Colon (tissue), 2 donors: ENCODE results near the gene MYBPHL.

Experiments
- FAIRE-seq: peaks from 2 replicates; lab custom pipeline; 2012; peaks lifted over from hg19 to GRCh38; lab: Jason Lieb, UNC
- donor health status: control.
- donor health status: control.

Gene MYBPHL

GRCh38 chr1:109263597-109264378 is 43.0 kb downstream of the MYBPHL start:
- no peak for FAIRE-seq

DNA sequence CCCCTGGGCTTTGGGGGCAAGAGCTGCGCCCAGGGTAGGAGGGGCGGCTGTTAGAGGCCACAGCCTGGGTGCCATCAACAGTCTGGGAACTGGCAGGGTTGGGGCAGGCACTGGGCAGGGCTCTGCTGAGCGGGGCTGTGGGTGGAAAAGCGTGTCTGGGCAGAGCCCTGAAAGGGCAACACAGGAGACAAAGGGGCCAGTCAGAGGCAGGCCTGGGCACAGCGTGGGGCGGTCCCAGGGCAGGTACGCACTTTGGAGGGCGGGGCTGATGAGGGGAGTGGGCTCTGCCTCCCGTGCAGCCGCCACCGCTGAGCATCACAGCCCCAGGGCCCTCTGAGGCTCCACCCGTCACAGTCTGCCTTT is 43.6 kb downstream of the MYBPHL start:
- FAIRE-seq = no peak

GRCh38 chr1:109262231-109263055 is 44.4 kb downstream of the MYBPHL start:
- FAIRE-seq = no peak

- no peak for FAIRE-seq
Measured at GRCh38 chr1:109261578-109261977, 45.2 kb downstream of the MYBPHL start.

- no peak for FAIRE-seq
Measured at GRCh38 chr1:109261006-109261405, 45.8 kb downstream of the MYBPHL start.

DNA sequence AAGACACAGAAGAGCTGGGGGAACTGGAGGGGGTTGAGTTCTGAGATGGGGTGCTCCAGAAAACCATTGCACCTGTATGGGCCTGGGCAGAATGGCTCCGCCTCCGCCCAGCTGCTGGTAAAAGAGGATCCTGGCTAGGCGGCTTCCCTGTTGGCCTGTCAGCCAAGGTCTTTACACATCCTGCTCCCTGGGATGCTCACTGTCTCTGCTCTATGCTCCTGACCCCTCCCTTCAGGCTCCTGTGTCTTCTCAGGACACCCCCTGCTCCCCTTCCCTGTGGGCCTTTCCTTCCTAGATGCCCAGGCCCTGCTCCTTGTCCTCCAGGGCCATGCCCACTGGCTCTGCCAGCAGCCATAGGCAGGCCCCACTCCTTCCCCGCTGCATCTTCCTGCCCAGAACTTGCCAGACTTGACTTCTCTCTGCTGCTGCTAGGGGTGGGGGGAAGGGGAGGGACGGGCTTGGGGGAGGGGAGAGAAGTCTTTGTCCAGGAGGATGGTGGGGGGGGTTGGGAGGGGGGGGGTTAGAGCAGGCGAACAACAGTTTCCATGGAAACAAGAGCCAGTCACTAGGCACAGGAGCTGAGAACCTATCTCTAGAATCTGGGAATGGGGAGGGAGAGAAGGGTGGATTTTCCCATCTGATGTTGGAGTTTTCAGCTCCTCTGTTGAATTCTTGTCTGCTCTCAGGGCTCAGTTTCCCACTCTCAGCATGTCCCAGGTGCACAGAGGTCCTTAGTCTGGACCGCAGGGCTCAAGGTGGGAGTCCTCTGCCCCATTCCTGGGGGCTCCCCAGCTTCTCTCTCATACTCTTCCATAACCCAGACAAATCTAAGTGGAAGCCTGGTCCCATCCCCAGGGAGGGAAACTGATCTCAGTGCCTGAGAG is 46.9 kb downstream of the MYBPHL start:
- FAIRE-seq = no peak

- FAIRE-seq = no peak
Measured at GRCh38 chr1:109258481-109259466, 48.0 kb downstream of the MYBPHL start.

GRCh38 chr1:109257682-109258421 is 49.0 kb downstream of the MYBPHL start:
- no peak for FAIRE-seq

GRCh38 chr1:109256971-109257681 is 49.7 kb downstream of the MYBPHL start:
- FAIRE-seq = no peak

DNA sequence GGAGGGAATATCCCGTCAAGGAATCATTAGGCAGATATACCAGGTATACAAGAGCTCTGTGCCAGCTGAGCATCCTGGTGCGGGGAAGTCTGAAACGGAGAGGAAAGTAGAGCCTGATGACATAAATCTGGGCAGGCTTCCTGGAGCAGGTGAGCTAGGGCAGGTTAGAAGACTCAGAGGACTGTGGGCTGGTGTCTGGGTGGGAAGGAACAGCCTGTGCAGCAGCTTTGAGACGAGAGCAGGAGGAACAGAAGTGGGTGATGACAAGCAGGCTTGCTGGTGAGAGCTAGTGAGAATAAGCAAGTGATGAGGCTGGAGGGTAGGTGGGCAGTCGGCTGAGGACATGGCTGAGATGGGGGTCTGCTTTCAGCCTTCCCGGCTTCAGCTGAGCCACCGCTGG is 50.7 kb downstream of the MYBPHL start:
- FAIRE-seq = no peak

DNA sequence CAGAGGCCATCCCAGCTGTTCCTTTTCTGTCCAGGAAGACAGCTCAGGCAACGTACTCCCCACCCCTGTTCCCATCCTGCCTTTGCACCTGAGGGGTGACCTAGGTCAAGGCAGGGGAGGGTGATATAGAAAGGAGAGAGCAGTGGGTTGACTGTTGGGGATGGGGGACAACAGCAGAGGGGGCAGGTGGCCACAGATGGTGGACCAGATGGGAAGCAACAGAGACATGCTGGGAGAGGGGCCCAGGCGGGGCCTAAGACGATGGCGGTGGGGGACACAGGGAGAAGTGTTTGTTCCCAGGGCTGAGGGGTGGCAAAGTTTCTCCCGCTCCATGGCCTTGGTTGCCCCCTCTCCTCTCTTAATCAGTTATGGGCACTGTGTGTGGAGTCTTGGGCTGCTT is 51.1 kb downstream of the MYBPHL start:
- no peak for FAIRE-seq

DNA sequence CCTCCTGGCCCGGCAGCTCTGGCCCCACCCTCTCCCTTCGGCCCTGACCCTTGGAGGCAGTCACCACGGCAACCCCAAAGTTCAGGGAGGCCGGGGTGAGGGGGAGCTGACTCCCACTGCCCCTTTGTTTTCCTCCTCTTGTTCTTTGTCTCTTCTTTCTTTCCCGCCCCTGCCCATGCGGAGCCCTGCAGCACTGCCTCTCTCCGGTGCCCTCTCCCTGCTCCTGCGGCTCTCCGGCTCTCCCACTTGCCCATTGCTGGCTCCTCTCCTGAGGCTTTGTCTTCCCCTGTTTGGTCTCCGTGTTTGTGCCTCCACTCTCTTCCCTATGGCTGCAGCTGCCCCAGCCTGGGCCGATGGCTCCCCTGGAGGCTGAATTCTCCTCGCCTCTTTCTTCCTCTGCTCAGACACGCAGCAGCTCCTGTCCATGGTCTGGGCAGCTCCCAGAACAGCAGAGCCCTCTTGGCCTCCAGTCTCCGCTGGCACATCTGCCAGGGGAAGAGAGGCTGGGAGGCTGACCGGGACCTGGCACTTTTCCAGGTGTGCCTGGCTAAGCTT is 51.6 kb downstream of the MYBPHL start:
- no peak for FAIRE-seq

GRCh38 chr1:109254621-109255096 is 52.2 kb downstream of the MYBPHL start:
- no peak for FAIRE-seq

- no peak for FAIRE-seq
Measured at GRCh38 chr1:109253803-109254620, 52.8 kb downstream of the MYBPHL start.

DNA sequence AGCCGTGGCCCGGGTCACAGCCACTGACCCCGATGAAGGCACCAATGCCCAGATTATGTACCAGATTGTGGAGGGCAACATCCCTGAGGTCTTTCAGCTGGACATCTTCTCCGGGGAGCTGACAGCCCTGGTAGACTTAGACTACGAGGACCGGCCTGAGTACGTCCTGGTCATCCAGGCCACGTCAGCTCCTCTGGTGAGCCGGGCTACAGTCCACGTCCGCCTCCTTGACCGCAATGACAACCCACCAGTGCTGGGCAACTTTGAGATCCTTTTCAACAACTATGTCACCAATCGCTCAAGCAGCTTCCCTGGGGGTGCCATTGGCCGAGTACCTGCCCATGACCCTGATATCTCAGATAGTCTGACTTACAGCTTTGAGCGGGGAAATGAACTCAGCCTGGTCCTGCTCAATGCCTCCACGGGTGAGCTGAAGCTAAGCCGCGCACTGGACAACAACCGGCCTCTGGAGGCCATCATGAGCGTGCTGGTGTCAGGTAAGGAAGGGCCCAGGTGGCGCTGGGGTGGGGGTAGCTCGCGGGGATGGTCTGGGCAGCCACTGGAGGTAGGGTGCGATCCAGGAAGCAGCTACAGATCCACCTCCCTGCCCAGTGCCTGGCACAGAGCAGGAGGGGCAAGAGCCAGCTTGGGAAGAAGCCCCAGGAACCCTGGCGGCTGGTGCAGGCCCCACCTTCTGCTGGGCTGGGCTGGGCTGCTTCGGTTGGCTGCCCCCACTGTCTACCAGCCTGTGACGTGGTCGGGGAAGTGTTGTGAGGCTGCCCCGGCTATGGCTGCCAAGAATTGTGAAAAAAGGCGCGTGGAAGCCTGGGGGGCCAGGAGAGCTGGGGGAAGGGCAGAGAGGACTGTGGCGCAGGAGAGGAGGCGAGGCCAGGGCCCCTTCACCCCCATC is 53.7 kb downstream of the MYBPHL start:
- FAIRE-seq = no peak

- FAIRE-seq = no peak
Measured at GRCh38 chr1:109252167-109252892, 54.5 kb downstream of the MYBPHL start.
